Measurements from ENCODE around the gene GADD45G. TPM values are rescaled to one million over a fixed set of nuclear protein-coding genes. Genes with fewer than 3 reads are reported as not detected.

The GADD45G gene
- total and polyA plus RNA-seq, 2 of the 4 experiments (the other 2 are of a cell fraction): 0.15 TPM; not detected in 1

DNA sequence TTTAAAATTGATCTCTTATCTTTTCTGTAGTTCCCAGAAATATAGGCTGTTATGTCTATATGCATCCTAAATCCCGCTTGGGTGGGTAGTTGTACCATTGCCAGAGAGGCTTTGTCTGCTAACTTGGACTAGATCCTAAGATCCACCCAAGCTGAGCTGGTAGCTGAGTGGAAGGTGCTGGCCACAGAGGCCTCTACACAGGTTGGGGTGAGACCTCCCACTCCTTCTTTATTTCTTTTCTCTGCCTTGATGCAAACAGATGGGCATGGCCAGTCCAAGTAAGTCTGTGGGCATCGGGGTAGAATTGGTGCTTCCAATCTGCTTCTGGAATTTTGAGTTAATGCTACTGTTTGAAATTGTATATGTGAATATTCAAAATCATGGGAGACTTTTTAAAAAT, 14.4 kb upstream of the GADD45G start:
- H3K4me2 ChIP-seq (ENCODE audit: low read depth, low read length): no peak overlapping the region
- H2AK5ac ChIP-seq (ENCODE audit: low read depth, low read length): no peak overlapping the region
- no peaks in the 10 kb centered on the region for H3K79me1 ChIP-seq (ENCODE audit: low read depth in 1 of 2, low read length in 2 of 2)
- no peak overlapping the region for H4K8ac ChIP-seq (ENCODE audit: low read depth in 2 of 2, low read length in 2 of 2)
- no peak overlapping the region for H3K4ac ChIP-seq (ENCODE audit: low read depth, low read length)
- CTCF ChIA-PET: no interaction called here
- H2BK5ac ChIP-seq (ENCODE audit: low read depth, low read length, poor library complexity, severe bottlenecking): no peak overlapping the region
- no TSS peak for BruUV-seq (replicated peaks)
- no peak overlapping the region for H4K5ac ChIP-seq (ENCODE audit: low read depth, low read length)
- no peak overlapping the region for H2BK20ac ChIP-seq (ENCODE audit: low read depth, low read length)
- dilution Hi-C loops (cut with HindIII; ENCODE audit: low sequenced_read_pairs, unreplicated experiment) (no loop called here), intact Hi-C loops (cut with micrococcal nuclease) (no loop called here), in situ Hi-C loops (cut with MboI; ENCODE audit: low sequenced_read_pairs) (loop anchor here (10.0 kb wide), 1 partner anchor 1284 kb away; no protein-coding TSS in a partner anchor)
- no peak overlapping the region for H3K27ac ChIP-seq (ENCODE audit: insufficient read depth, low read length)
- TF ChIP-seq RFX5 (IDR thresholded peaks at IDR 0.05; ENCODE audit: low read depth, low read length): no peak
- no peak overlapping the region for H3K18ac ChIP-seq (ENCODE audit: low read depth, low read length)
- no peaks in the 10 kb centered on the region for H3K9me3 ChIP-seq (ENCODE audit: control insufficient read depth, insufficient read depth, low read length)
- H2BK15ac ChIP-seq (ENCODE audit: low read depth, low read length): no peak overlapping the region
- POLR2A ChIA-PET (ENCODE audit: unreplicated experiment): no interaction called here
- WGBS, 2 experiments (ENCODE audit: extremely low coverage in 2 of 2, insufficient read length in 1 of 2): no CpG with 5 or more reads among the region's 2 CpGs
- peaks cover 19% of the 10 kb centered on the region; the same call in 1 of the 2 replicates for H3K27me3 ChIP-seq (ENCODE audit: control insufficient read depth, insufficient read depth, low read length)
- H3K4me1 ChIP-seq (ENCODE audit: control insufficient read depth, insufficient read depth, low read length): peaks cover 3% of the 10 kb centered on the region; the same call in 1 of the 2 replicates
- H3K56ac ChIP-seq (ENCODE audit: extremely low read depth, insufficient read depth, low read length): no peak overlapping the region
- H3K14ac ChIP-seq (replicated peaks; ENCODE audit: low read depth, low read length): no peak overlapping the region
- H4K91ac ChIP-seq (ENCODE audit: insufficient read depth, low read depth, low read length): no peak overlapping the region
- no peak overlapping the region for H2AK9ac ChIP-seq (replicated peaks; ENCODE audit: low read depth, low read length, poor library complexity)
- ATAC-seq (ENCODE audit: low read depth): no peak
- H3K23ac ChIP-seq (ENCODE audit: low read depth, low read length): no peak overlapping the region
- DNase-seq: no peak
- no peaks in the 10 kb centered on the region; the same call in 1 of the 2 replicates for H4K20me1 ChIP-seq (ENCODE audit: insufficient read depth, low read length)
- H3K9me1 ChIP-seq (ENCODE audit: insufficient read depth, low read length): no peaks in the 10 kb centered on the region; the same call in 1 of the 2 replicates
- no peak overlapping the region for H3K4me3 ChIP-seq (ENCODE audit: insufficient read depth, low read depth, low read length)
- H2BK120ac ChIP-seq (ENCODE audit: low read depth, low read length): no peak overlapping the region
- H2AFZ ChIP-seq (replicated peaks; ENCODE audit: low read length, poor library complexity): no peak overlapping the region
- no peaks in the 10 kb centered on the region for H3K36me3 ChIP-seq (ENCODE audit: control insufficient read depth, insufficient read depth, low read length)
- no peak overlapping the region for H3K9ac ChIP-seq (ENCODE audit: low read depth, low read length)
